Measurements from ENCODE around the gene CRY2.

The CRY2 gene

DNA sequence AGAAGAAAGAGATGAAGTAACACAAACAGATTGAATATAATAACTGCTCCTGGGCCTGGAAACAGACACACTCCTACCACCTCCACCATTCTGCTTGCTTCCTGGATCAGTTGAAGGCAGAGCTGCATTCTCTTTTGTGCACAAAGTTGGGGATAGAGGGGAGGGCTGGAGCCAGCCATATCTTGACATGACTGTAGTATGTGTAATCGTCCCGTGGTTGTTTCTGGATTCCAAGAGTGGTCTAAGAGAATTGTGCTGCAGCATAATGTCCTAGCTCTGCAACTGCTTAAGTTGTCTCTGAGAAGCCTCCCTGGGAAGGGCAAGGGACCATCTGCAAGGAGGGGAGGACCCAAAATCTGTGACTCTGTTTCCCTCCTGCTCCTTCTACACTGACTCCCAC is 3.2 kb downstream of the CRY2 start:
- DNase-seq = no peak

DNA sequence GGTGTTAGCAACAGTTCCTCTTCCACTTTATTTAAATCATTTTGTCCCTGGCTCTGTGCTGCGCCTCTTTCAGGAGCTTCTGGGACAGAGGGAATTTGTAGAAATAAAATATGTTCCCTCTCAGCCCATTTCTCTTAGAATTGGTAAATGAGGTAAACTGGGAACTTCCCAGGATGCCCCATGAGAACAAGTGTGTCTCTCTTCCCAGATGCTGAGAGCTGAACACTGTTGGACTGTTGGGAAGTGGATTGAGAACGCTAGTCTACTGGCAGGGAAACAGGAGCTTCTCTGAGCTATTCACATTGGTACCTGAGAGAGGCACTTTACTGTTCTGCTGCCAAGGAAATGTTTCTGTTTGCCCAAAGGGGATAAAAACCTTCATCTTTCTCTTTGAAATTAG is 4.0 kb downstream of the CRY2 start:
- no peak for DNase-seq

DNA sequence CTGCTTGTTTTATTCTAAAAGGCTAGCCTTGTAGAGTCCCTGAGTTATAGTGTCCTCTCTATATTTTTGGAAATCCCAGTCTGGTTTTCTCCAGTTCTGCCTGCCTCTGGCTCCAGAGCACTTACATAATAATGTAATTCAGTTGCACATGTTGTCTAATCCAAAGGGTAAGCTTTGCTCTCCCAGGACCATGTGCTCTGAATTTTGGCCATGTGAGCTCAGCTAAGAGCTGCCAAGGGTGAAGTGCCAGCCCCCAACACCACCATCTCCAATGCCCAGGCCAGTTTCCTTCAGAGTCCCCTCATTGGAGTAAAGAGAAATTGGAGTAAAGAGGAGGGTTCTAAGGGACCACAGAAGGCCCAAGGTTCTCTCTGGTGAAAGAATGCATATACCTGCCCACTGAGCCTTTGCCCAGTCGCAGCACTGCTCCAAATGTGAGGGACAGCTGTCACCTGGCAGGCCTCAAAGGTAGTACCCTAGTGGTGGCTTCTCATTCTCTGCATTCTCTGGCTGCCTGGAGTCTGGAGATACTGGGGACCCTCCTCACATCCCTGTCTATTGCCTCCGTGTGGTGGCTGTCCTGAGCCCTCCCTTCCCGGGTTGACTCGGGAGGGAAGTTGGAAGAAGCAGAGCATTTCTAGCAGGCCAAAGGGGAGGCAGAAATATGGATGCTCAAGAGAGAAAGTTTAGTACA is 4.9 kb downstream of the CRY2 start:
- no peak for DNase-seq

DNA sequence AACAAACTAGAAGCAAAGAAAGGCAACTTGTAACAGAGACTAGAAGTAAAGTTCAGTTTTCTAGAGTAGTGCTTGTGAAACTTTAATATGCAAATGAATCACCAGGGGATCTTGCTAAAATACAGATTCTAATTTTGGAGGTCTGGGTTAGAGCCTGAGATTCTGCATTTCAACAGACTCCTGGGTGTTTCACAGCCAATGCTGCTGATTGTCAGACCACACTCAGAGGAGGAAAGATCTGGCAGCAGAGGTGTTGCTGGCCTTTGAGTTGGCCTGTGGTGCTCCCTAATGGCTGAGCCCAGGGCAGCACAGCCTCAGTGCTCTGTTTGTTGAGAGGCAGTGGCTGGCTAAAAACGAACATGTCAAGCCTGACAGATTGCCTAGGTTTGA is 5.4 kb downstream of the CRY2 start:
- no peak for DNase-seq

DNA sequence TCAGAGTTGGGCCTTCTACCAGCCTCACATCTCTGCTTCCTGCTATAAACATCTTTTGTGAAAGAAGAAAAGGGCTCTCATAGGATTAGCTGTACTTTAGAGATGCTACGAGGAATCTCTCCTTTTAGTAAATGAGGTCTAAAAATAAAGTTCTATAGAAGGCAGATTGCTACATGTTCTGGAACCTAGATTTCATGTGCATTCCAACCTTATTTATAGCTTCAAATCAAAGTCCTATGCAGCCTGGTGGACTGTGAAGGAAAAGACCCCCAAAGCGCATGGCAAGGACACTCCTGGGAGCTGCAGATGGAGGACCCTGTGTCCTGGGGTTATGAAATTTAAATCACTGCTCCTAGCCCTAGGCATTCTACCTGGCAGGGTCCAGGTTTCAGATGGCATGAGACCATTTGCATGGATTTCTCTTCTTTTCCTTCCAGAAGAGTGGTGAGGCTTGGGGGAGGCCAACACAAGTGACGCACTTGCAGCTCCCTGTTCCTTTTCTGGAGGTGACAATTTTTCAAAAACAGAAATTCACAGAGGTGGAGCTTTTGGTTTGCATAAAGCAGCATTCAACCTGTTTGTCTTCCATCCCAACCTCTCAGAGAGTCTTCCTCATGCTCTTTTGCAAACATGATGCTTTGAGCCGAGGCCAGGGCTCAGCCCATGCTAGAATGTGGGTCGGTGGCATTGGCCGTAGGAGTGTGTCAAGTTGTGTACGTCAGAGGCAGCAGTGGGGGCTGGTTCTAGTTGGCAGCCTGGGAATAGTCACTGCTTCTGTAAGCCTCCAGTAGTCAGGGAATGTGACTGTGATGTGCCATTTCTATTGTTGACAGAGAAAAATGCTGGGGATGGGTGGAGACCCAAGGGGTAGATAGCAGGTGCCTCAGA is 6.3 kb downstream of the CRY2 start:
- DNase-seq = no peak

DNA sequence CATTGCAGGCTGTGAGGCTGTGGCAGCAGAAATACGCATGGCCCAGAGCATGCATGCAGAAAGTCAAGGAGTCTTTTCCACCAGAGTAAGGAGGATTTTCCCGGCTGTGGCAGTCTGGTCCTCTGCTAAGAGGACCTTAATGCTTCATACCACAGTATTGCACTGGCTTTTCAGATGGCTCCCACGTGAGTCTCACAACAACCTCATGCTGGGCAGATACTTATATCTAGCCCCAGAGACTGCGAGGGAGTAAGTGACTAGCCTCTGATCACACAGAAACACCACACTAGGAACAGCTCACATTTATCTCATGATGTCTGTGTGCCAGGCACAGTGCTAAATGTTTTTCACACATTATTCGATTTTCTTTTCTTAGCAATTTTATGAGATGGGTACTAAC is 8.0 kb downstream of the CRY2 start:
- no peak for DNase-seq

DNA sequence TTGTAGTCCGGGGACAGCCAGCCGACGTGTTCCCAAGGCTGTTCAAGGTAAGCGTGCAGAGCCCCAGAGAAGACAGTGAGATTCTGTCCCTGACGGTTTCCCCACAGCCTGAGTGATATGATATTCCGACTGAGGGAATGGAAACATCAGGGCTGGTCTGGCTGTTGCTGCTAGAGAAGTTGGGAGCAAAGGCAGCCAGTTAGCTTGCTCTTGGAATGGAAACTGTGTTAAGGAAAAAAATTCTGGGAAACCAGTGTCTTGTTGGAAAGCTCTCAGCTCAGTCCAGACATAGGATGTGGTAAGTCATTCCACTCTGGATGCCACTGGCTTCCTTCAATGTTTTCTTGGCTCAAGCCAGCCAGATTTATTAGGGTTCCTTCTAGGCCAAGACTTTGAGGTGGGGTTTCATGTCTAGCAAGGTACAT is 8.8 kb downstream of the CRY2 start:
- no peak for DNase-seq

DNA sequence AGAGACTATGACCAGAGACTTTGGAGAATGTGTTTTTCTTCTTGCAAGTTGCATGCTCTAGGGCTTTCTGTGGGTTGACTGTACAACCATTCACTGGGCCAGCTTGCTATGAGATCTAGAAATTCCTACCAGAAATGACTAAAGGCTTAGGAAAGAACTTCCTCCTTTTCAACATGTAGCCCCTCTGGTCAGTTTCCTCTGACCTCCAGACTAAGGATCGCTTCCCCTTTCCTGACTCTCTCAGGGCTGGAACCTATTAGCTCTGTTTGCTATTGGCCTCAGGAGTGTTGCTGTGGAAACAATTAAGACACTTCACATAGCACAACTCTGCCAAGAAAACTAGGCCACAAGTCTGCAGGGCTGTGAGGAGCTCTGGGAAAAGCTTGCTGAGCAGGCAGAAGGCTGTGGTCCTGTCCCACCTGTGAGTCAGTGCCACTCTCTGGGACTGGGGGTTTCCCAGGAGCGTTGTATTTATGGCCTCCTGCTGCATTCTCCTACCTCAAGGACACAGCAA is 10.7 kb downstream of the CRY2 start:
- DNase-seq = peak; percentile 19

DNA sequence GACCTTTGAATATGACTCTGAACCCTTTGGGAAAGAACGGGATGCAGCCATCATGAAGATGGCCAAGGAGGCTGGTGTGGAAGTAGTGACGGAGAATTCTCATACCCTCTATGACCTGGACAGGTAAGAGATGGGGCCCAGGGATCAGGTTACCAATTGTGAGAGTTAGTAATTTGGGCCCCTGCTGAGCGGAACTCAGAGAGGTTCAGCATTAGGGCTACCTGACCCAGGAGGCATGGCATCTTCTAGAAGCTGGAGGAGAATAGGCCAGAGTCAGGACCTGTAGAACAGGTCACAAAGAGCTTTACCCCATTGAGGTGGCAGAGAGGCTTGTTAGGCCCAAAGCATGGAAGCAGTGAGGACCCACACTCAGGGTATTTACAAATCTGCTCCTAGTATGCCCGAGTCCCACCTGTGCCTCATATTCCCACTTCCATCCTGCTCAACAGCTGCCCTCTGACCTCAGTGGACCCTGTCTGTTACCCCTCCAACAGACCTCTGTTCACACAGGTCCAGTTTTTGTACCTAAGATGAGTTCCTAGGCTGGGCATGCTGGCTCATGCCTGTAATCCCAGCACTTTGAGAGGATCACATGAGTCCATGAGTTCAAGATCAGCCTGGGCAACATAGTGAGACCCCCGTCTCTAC is 11.6 kb downstream of the CRY2 start:
- DNase-seq = no peak

DNA sequence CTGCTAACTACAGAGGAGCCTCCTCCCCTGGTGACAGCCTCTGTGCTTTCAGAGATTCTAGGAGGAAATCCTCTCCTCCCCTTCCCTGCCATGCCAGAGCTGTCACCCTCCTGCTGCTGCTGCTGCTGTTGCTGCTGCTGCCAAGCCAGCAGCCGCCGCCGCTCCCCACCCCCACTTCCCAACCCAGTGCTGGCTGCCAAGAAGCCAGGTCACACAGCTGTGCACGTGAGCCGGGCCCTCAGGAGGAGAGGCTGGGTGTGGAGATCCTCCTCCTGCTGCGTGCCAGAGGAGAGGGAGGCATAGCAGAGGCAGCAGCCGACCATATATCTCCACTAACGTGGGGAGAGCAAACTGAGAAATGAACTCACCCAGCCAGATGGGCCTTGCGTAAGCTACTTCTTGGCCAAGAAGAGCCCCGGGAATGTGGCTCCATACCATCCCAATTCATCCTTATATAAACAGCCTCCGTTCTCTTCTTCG is 12.4 kb downstream of the CRY2 start:
- peak; percentile 67 for DNase-seq

DNA sequence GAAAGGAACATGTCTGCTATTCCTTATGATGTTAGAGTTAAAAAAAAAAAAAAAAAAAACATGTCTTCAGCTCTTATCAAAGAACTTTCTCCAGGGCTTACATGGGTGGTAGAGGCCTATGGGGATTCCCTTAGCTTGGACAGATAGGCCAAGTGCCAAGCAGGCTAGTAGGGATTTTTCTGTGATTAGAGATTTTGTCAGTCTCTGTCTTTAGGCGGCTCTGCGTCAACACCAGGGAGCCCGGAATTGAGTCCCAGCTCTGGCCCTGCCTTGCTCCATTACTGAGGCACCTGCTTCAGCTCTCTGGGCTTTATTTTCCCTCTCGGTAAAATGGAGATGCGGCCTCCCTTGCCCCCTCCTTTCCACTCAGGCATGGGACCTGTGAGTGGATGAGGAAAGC is 13.1 kb downstream of the CRY2 start:
- no peak for DNase-seq

DNA sequence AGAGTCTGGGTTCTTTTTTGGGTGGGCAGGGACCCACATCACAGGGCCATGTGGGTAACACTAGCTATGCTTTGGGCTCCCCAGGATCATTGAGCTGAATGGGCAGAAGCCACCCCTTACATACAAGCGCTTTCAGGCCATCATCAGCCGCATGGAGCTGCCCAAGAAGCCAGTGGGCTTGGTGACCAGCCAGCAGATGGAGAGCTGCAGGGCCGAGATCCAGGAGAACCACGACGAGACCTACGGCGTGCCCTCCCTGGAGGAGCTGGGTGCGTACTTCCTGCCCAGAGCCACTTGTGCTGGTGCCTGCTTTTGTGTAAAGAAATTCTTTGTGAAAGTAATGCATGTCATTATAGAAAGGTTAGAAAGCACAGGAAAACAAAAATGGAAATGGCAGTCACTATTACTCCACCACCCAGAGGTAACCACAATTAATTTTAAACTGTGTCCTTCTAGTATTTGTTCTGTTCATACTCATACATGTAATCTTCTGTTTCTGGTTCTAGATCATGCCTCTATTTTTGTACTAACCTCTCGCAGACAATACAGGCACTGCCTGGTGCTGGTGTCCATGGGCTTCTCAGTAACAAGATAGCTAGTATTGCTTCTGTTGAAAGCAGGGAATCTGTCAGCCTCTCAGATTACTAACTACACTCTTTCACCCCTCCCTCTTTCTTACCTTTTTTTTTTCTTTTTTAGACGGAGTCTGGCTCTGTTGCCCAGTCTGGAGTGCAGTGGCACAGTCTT is 13.7 kb downstream of the CRY2 start:
- DNase-seq = no peak

DNA sequence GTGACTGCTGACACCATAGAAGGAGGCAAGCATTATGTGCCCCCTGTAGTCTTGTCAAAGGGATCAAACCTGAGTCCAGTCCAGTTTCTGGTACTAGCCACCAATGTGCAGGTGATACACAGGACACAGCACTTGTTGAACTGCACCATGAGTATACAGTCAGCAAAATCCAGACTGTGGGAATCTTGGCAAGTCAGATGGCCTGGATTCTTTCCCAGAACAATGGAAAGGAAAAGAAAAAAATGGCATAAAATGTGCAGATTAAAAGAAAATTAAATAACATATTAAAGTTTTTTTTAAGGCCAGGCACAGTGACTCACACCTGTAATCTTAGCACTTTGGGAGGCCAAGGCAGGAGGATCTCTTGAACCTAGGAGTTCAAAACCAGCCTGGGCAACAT is 16.8 kb downstream of the CRY2 start:
- DNase-seq = no peak

DNA sequence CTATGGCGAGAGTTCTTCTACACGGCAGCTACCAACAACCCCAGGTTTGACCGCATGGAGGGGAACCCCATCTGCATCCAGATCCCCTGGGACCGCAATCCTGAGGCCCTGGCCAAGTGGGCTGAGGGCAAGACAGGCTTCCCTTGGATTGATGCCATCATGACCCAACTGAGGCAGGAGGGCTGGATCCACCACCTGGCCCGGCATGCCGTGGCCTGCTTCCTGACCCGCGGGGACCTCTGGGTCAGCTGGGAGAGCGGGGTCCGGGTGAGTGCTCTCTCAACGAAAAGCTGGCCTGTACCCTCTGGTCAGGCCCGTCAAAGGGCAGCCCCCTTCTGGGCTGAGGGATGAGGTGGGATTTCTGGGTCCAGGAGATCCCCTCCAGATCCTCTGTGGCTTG is 22.3 kb downstream of the CRY2 start:
- DNase-seq = no peak

DNA sequence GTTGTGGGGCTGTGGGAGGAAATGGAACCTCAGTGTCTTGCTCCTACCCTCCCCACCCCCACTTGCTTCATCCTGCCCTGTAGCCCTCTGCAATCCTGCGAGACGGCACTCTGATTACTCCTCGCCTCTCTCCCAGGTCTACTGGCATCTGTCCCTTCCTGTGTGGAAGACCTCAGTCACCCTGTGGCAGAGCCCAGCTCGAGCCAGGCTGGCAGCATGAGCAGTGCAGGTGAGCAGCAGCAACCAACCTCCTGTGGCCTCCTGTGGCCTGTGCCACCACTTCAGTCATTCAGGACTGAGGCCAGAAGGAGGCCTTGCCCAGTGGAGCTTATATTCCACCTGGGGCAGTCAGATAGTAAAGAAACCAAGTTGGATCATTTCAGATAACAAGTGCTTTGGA is 23.4 kb downstream of the CRY2 start:
- DNase-seq = no peak

DNA sequence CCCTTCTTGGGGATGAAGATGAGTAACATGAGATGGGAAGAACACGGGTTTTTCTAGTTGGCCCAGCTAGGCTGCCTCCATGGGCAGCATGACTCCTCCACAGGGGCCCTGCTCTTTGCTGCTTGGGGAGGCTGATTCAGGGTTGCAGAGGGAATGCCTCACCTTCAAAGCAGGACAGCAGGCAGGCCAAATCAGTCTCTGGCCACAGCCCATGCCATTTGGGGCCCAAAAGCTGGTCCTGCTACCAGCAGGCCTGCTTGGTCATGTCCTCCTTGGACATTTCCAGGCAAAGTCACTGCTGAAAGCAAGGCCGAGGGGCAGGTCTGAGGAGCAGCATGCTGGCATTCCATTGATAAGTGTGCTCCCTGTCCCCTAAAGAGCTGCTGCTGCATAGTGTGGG is 24.4 kb downstream of the CRY2 start:
- no peak for DNase-seq

DNA sequence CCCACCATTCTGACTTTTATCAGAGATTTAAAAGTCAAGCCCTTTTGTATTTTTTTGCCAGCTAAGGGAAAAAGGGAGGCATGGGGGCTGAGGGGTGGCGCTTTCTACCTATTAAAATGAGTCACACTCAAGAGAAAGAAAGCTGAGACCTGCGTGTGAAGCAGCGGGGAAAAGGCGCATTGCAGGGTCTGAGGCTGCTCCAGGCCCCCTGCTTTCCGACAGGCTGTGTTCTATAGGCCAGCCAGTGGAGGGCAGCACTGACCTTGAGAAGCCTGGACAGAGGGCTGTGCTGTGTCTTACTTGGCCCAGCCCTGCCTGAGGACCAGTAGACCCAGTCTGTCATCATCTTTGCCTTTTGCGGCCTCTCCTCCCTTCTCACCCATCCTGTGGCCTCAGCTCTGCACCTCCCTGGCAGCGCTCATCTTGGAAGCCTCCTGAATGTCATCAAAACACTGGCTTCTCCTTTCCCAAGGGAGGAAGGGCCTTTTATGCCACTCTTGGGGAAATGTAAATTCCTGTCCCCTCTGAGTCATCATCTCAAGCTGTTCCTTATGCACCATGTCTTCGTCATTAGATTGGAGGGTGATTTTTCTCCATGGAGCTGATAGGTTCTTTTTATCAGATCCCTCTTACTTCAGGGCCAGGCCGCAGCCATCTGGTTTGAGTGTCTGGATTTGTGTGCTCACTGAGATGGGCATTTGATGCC is 25.5 kb downstream of the CRY2 start:
- DNase-seq = no peak

DNA sequence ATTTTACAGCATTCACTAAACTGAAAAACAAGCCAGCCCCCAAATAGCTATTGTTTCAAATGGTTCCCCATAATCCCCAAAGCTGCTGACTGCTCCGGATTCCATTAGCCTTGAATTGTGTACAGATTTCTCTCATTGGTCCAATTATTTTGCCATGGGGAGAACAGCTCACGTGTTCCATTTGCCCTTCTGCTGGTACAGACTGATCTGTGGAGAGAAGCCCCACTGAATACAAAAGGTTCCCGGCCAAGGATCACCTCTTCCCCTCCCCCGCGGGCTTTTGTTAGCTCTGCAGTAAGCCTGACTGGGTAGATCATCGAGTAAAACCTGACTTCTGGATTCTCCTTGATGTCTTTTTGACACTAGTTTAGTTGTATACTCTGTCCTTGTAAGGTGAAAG is 29.1 kb downstream of the CRY2 start:
- no peak for DNase-seq

DNA sequence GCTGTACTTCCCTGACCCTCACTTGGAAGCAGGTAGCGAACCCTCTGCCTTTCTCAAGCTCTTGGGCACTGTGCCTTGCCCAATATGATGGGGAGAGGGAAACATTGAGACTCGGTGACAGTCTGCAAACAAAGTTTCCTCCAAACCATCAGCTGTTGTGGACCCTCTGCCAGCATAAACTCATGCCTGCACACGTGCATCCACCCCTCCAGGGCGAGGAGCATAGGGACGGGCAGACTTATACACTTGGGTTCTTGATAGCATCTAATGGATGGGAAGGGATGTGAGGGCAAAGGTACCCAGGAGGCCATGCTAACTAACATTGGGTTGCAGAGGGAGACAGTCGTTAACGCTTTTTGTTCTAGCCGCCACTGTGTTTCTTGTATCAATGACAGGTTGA is 29.9 kb downstream of the CRY2 start:
- DNase-seq = no peak

DNA sequence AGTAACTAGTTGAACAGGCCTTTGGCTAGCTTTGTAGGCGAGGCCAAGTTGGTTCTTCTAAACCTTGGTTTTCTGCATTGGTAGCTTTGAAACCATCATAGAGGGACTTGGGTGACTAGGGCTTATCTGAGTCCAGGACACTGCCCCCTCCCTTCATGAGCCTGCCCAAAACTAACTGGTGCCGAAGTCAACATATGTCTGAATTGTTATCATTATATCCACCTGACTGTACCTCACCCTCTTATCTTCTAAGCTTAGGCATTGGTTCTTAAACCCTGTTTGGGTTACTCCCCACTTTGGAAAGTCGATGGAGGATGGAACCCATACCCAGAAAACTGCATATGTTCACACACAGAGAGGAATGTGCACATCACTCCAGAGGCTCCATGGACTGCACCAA is 30.6 kb downstream of the CRY2 start:
- no peak for DNase-seq

DNA sequence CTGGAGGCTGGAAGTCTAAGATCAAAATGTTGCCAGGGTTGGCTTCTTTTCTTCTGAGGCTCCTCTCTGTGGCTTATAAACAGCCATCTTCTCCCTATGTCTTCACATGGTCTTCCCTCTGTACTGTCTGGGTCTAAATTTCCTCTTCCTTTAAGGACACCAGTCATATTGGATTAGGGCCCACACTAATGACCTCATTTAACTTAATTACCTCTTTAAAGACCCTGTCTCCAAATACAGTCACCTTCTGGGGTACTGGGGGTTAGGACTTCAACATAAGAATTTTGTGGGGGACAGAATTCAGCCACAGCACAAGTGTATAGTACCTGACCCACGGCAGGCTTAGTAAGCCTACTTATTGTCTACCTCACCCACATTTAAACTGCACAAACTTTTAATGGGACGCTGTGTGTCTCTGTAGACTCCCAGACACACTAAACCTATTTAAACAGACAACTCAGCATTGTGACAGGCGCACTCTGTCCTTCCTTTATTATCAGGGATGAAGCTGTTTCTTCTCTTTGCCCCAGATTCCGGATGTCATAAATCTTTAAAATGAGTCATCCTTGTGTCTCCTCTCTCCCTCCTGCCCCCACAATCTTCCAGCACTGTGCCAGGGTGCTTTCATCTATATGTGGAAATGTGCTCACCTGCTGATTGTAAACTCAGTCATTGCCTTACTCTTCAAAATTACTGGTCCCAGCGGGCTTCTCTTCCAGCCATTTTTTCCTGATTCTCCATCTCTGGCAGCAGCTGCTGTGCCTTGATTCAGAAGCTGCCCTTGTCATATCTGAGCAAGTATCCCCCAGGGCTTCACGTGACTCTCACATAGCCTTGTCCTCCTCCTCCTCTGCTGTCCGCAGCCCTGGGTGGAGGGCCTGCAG is 32.8 kb downstream of the CRY2 start:
- no peak for DNase-seq

Data from GOT3 (cell line).